Brain microvascular endothelial cell (primary cell): ENCODE results near the gene GLO1.

Source experiments
- DNase-seq: peaks from one replicate; pipeline ENCODE4 v3.0.0-alpha.2; 2020
- H3K27ac ChIP-seq: fragments of 250-450 bp; sonication (Bioruptor Pico); 2 replicates; pipeline ENCODE4 v1.5.1; 2020; ENCODE audit warnings: mild to moderate bottlenecking, moderate library complexity
- H3K27me3 ChIP-seq: fragments of 250-450 bp; sonication (Bioruptor Pico); replicated peaks from 2 replicates; pipeline ENCODE4 v1.5.1; 2020; ENCODE audit warnings: mild to moderate bottlenecking
- H3K36me3 ChIP-seq: fragments of 250-450 bp; sonication (Bioruptor Pico); replicated peaks from 2 replicates; pipeline ENCODE4 v1.5.1; 2020; ENCODE audit warnings: mild to moderate bottlenecking
- H3K4me3 ChIP-seq: 2 replicates; pipeline ENCODE4 v1.5.1; 2011; ENCODE audit warnings: low read depth, mild to moderate bottlenecking, control low read depth, low read length, moderate library complexity
- in situ Hi-C: cut with HindIII; loops from 2 replicates; pipeline ENCODE4 v1.10.0; 2017; ENCODE audit warnings: low sequenced_read_pairs, low pct_ligation_motif_present
- TF ChIP-seq, protein P1 (sequence below): IDR thresholded peaks from 2 replicates; pipeline ENCODE4 v1.5.1; 2011; ENCODE audit warnings: low read depth, mild to moderate bottlenecking, moderate library complexity, low read length, control low read depth, inconsistent platforms; ENCODE audit errors: missing control alignments

Gene GLO1

DNA sequence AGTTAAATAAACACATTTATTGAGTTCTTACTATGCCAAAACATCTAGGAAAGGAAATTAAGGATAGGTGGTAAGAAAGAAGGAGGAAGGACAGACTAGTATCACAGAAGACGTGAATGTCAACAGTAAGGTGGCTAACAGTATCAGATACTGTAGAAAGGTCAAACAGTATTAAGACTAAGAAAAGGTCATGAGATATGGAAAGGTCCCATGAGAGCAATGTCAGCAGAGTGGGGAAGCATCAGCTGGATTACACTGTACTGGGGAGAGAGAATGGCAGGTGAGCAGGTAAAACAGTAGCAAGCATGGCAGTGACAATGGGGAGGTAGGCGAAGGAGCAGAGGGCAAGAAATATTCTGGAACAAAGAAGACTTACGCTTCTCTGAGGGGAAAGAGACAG lies 18.0 kb downstream of the GLO1 start:
- Histone ChIP-seq H3K27ac (no peak overlapping the region), H3K4me3 (no peak overlapping the region), H3K27me3 (no peaks in the 10 kb centered on the region), H3K36me3 (peaks cover 18% of the 10 kb centered on the region)
- DNase-seq = no peak
- TF ChIP-seq, protein P1, sequence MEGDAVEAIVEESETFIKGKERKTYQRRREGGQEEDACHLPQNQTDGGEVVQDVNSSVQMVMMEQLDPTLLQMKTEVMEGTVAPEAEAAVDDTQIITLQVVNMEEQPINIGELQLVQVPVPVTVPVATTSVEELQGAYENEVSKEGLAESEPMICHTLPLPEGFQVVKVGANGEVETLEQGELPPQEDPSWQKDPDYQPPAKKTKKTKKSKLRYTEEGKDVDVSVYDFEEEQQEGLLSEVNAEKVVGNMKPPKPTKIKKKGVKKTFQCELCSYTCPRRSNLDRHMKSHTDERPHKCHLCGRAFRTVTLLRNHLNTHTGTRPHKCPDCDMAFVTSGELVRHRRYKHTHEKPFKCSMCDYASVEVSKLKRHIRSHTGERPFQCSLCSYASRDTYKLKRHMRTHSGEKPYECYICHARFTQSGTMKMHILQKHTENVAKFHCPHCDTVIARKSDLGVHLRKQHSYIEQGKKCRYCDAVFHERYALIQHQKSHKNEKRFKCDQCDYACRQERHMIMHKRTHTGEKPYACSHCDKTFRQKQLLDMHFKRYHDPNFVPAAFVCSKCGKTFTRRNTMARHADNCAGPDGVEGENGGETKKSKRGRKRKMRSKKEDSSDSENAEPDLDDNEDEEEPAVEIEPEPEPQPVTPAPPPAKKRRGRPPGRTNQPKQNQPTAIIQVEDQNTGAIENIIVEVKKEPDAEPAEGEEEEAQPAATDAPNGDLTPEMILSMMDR = no peak
- in situ Hi-C loops = no loop called here

DNA sequence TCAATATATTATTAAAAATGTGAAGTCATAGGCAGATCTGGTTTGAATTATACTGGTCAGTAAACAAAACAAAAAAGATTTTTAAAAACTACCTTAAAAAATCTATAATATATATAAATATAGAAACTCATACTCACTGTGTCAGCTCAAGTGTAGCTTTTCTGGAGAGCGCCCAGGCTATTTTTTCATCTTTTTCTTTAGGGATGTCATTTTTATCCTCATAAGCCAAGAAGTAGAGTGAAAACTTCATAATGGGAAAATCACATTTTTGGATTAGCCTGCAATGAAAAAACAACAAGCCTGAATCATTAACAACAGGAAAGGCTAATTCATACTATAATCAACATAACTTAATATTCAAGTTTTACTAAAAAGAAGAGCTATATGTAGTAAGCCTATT lies 18.7 kb downstream of the GLO1 start:
- TF ChIP-seq, protein P1 = no peak
- DNase-seq = no peak
- Histone ChIP-seq H3K4me3 (no peak overlapping the region), H3K27ac (no peak overlapping the region), H3K27me3 (no peaks in the 10 kb centered on the region), H3K36me3 (peaks cover 18% of the 10 kb centered on the region)
- in situ Hi-C loops = no loop called here

- Histone ChIP-seq H3K4me3 (no peak overlapping the region), H3K27me3 (no peaks in the 10 kb centered on the region), H3K36me3 (peaks cover 32% of the 10 kb centered on the region), H3K27ac (no peak overlapping the region)
- TF ChIP-seq, protein P1 = no peak
- DNase-seq = no peak
- in situ Hi-C loops = no loop called here
Observed at GRCh38 chr6:38681850-38682249, 21.1 kb downstream of the GLO1 start.

GRCh38 chr6:38679668-38680067 lies 23.3 kb downstream of the GLO1 start:
- TF ChIP-seq, protein P1 = no peak
- Histone ChIP-seq H3K27ac (no peak overlapping the region), H3K36me3 (peaks cover 46% of the 10 kb centered on the region), H3K4me3 (no peak overlapping the region), H3K27me3 (no peaks in the 10 kb centered on the region)
- in situ Hi-C loops = no loop called here
- no peak for DNase-seq

GRCh38 chr6:38678178-38678760 lies 24.7 kb downstream of the GLO1 start:
- in situ Hi-C loops = no loop called here
- Histone ChIP-seq H3K4me3 (no peak overlapping the region), H3K27ac (no peak overlapping the region), H3K27me3 (no peaks in the 10 kb centered on the region), H3K36me3 (peaks cover 43% of the 10 kb centered on the region)
- no peak for DNase-seq
- TF ChIP-seq, protein P1 = no peak

- in situ Hi-C loops = no loop called here
- peaks cover 39% of the 10 kb centered on the region for H3K36me3 ChIP-seq
- H3K27ac ChIP-seq = no peak overlapping the region
- no peaks in the 10 kb centered on the region for H3K27me3 ChIP-seq
- DNase-seq = no peak
- TF ChIP-seq, protein P1 = no peak
- no peak overlapping the region for H3K4me3 ChIP-seq
Observed at GRCh38 chr6:38676974-38677544, 25.9 kb downstream of the GLO1 start.
